GM18873 (cell line): ENCODE data around the gene USP9X.
"Not testable (repeated sequence)": the region's sequence is repeated elsewhere in the genome, so short reads cannot be mapped to it uniquely, and the experiment has no call there.

ENCODE experiments used
- ATAC-seq: cut with Tn5 transposase; IDR thresholded peaks from one replicate; pipeline ENCODE4 v1.9.1; 2021; ENCODE audit warnings: mild to moderate bottlenecking, moderate library complexity, moderate number of reproducible peaks; ENCODE audit not compliant: unreplicated experiment, low FRiP score

Gene USP9X

GRCh38 chrX:41118156-41118555, 32.9 kb downstream of the USP9X start:
- no peak for ATAC-seq

- no peak for ATAC-seq
Observed at GRCh38 chrX:41119803-41120202, 34.6 kb downstream of the USP9X start.

GRCh38 chrX:41121766-41122165, 36.5 kb downstream of the USP9X start:
- ATAC-seq: no peak

- ATAC-seq: no peak
Observed at GRCh38 chrX:41122664-41123257, 37.5 kb downstream of the USP9X start.

DNA sequence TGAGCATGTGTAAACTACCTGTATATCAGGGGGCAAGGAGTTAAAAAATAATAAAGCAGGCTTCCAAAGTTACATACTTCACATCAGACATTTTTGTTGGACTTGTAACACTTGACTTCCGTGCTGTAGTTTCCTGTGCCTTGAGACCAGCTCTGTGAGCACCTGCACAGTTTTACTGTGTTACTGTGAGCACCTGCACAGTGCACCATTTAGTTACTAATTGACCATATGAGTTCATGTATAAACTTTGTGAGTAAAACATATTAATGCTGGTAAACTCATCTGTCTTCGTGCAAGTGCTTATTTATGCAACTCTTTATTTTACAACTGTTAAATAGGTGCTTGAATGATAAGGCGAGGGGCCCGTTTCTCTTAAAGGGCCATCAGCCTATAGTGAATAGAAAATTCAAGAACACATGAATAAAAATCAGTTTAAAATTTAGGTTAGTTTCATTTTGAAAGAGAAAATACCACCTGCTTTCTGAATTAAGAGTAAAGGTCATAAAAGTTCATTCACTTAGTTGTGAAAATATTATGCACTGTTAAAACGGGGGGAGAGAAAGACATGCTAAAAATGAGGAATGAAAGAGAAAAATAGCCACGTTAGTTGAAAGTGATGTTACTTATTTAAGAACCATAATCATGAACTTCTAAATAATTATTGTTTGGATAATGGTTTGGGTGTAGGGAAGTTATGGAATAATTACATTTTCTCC, 42.4 kb downstream of the USP9X start:
- ATAC-seq: no peak

GRCh38 chrX:41128955-41129354, 43.7 kb downstream of the USP9X start:
- no peak for ATAC-seq

GRCh38 chrX:41131766-41132165, 46.5 kb downstream of the USP9X start:
- ATAC-seq: no peak

DNA sequence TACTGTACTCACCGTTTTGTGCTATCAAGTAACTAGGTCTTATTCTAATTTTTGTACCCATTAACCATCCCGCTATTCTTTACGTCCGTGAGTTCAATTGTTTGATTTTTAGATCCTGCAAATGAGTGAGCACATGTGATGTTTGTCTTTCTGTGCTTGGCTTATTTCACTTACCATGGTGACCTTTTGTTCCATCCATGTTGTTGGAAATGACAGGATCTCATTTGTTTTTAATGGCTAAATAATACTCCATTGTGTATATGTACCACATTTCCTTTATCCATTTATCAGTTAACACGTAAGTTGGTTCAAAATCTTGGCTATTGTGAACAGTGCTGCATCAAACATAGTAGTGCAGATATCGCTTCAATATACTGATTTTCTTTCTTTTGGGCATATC, 48.3 kb downstream of the USP9X start:
- no peak for ATAC-seq

DNA sequence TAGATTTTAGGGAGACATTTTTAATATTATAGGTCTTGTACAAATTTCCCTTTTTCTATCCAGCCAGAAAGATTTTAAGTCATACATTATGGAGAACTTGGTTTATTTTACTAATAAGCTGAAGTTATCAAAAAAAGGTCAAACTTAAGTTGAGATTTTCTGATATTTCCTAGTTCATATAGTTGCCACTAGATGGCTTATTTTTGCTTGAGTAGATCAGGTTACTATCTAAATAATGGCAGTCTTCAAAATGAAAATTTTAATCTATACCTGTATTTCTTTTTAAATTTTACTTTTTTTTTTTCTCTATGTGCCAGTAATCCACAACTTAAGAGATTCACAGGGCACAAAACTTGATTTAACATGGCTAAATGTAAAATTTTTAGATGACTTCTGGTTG, 52.3 kb downstream of the USP9X start:
- ATAC-seq: no peak

- no peak for ATAC-seq
Observed at GRCh38 chrX:41142130-41142910, 57.1 kb downstream of the USP9X start.

GRCh38 chrX:41144873-41145272, 59.6 kb downstream of the USP9X start:
- no peak for ATAC-seq

DNA sequence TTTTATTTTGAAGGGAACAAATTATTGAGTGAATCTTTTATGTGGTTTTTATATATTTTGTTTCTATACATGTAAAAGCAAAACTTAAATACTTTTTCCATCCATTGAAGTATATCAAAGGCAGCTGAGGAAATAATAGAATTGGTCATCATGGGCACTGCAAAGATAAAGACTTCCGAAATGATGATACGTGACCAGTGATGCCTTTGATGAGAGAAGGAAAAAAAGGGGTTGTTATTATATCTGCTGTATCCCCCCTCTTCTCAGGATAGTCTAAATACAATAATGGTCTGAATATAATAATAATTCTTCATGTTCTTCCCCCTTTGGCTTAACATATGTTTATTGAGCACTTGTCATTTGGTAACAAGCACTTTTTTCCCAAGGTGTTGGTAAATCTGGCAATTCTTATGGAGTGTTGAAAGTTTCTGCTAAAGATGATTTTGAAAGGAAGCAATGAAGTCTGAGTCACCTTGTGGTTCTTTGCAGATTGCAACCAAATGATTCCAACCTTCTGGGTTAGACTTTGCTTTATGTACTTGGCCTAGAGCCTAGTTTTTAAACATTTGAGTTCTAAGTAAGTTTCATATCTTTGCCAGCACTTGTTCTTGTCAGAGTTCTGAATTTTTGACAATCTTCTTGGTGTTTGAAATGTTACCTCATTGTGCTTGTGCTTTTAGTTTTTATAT, 60.8 kb downstream of the USP9X start:
- no peak for ATAC-seq

GRCh38 chrX:41148553-41148952, 63.3 kb downstream of the USP9X start:
- no peak for ATAC-seq

GRCh38 chrX:41150043-41150442, 64.8 kb downstream of the USP9X start:
- no peak for ATAC-seq

GRCh38 chrX:41151726-41152125, 66.5 kb downstream of the USP9X start:
- not testable (repeated sequence) for ATAC-seq

GRCh38 chrX:41152221-41152620, 67.0 kb downstream of the USP9X start:
- ATAC-seq: no peak

GRCh38 chrX:41153448-41153847, 68.2 kb downstream of the USP9X start:
- ATAC-seq: no peak

- ATAC-seq: no peak
Observed at GRCh38 chrX:41153957-41154356, 68.7 kb downstream of the USP9X start.

GRCh38 chrX:41164449-41164848, 79.2 kb downstream of the USP9X start:
- no peak for ATAC-seq

GRCh38 chrX:41167888-41168287, 82.6 kb downstream of the USP9X start:
- no peak for ATAC-seq

DNA sequence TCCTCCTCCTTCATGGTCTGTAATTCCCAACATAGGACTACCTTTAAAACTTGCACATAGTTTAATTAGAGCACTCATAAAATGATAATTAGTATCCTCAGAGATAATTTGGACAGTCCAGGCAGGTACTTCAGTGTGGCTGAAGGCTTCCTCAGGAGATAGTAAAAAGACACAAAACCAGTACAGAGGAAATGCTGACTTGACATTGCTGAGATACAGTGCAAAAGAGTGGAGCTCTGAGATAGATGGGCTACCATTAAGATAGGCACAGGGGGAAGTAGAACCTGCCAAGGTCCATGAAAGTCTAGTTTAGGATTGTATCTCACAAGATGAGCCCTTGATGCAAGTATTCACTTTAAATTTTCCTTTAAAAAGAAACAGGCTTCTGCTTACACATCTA, 91.0 kb downstream of the USP9X start:
- ATAC-seq: no peak
